HG03521 (cell line): ENCODE results near the gene AIF1.

Experiments
- ATAC-seq: cut with Tn5 transposase; IDR thresholded peaks from one replicate; pipeline ENCODE4 v1.9.1; 2021; ENCODE audit warnings: mild to moderate bottlenecking, moderate library complexity; ENCODE audit not compliant: unreplicated experiment

The AIF1 gene

DNA sequence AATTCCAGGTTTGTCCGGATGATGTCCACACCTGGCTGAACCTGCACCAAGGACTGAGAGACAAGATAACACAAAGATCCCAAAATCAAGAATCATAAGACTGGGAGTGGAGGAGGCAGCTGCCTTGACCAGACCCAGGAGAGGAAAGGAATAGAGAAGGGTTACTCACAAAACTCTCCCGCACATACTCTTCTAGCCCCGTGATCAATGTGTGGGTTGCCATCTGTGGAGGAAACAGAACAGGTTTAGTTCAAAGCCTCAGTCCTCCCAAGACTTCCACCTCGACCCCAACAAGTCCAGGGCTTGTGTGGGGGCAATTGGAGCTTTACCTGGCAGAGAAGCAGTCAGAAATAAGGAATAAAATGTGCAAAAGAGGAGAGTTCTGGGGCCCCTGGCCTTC is 26.3 kb downstream of the AIF1 start:
- no peak for ATAC-seq

DNA sequence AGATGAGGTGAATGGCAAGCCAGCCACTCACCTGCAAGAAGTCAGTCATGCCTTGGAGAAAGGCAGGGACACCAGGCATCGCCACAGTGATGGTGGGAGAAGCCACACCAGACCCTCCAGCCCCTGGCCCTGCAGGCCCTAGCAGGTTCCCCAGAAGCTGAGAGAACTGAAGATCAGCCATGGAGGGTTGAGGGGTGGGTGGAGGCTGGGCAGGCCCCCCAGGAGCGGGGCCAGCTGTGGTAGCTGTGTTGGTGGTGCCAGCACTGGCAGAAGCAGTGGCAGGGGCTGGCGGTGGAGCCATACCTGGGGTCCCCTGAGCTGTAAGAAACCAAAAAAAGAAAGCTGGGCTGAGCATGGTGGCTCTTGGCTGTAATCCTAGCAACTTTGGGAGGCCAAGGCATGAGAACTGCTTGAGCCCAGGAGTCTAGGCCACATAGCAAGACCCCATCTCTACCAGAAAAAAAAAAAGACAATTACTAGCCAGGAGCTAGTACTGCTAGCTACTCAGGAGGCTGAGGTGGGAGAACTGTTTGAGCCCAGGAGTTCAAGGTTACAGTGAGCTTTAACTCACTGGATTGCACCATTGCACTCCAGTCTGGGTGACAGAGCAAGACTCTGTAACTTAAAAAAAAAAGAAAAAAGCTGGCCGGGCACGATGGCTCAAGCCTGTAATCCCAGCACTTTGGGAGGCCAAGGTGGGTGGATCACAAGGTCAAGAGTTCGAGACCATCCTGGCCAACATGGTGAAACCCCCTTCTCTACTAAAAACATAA is 27.9 kb downstream of the AIF1 start:
- ATAC-seq, result no peak

DNA sequence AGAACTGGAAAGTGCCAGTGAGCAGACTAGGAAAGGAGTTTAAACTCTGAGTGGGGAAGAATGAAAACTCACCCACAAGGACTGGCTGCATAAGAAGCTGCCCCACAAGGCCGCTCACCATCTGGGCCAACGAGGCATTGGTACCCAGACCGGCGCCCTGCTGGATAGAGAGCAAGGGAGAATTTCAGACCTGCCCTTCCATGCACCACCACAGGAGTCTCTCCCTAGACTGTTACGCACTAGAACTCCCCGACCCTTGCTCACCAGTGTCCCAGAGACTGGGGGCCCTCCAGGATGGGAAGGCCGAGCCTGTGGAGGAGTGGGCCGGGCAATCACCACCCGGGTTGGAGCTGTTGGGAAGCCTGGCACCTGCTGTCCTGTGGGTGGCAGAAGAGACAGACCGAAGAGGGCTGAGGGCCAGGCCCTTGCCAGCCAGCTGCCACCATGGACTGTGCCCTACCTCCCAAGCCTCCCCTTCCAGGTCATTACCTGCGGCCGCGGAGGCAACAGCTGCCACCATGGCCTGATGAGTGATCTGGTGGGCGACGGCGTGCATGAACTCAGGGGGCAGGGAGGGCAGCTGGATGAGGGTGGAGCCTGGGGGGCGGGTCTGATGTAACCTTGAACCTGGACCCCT is 28.9 kb downstream of the AIF1 start:
- no peak for ATAC-seq

DNA sequence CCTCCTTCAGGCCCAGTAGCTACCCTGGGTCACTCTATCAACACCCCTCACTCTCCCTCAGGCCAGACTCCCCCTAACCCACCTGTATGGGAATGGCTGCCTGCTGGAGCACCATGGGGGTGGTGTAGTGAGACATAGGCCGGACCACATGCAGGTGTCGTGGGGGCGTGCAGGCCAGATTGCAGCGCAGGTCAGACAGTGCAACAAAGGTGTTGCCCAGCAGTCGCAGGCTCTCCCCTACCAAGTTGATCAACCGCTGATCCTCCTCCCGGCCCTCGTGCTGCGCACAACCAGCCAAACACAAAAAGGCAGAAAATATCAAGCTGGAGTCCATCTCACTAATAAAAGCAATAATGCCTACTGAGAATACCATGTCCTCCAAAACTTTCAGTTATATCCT is 30.3 kb downstream of the AIF1 start:
- ATAC-seq, result no peak

DNA sequence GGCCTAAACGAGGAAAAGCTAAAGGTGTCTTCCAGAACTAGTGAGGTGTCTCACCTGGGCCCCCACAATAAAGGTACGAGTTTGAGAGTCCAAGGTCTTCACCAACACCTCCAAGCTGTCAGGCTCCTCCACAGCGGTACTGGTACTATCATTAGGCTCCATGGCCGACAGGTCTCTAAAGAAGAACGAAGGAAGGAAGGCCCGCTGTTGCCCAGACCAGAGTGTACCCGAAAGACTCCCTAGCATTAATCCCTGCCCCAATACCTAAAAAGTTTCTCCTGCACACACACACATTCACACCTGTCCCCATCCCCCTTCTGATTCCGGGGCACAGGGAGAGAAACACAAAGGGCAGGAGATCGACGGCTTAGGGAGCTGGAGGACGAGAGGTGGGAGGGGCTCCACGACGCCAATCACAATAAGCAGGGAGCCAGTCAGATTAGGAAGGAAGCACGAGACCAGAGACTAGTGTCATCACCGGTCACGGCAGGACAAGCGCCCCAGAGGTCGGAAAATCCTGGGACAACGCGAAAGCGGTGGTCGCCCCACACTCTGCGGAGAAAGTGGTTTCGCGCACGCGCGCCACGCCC is 36.7 kb downstream of the AIF1 start:
- ATAC-seq, result peak; percentile 8

DNA sequence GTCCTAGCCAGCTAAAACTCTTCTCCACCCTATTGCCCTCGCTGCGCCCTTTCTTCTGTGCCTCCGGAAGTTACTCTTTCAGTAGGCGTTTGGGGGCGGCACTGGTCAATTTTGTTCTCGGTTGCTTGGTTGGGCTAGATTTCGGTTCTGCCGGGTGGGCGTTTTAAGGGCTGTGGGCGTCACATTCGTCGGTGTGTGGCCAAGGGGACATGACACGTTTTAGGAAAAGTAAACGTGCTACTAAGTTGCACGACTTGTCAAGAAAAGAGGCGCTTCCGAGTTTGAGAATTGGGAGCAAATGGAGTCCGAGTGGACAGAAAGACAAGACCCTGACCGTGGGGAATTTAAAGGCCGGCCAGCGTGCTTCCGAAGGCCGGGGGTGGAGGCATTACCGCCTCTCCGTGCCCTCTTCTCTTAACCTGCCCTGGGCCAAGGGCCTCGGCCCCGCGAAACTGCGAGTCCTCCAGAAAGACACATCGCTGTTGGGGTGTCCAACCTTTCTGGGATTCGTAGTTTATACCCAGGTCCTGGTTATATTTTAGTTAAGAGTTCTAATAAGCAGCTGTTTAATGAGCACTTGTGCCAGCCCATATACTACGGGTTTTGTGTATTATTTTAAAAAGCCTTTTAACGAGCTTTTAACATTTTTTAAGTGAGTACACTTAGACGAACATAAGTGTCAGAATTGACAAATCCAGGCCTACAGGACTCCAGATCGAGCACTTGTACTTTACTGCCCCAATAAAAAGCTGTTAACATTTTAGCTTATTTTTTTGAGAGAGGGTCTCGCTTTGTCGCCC is 38.1 kb downstream of the AIF1 start:
- ATAC-seq, result peak; percentile 51

DNA sequence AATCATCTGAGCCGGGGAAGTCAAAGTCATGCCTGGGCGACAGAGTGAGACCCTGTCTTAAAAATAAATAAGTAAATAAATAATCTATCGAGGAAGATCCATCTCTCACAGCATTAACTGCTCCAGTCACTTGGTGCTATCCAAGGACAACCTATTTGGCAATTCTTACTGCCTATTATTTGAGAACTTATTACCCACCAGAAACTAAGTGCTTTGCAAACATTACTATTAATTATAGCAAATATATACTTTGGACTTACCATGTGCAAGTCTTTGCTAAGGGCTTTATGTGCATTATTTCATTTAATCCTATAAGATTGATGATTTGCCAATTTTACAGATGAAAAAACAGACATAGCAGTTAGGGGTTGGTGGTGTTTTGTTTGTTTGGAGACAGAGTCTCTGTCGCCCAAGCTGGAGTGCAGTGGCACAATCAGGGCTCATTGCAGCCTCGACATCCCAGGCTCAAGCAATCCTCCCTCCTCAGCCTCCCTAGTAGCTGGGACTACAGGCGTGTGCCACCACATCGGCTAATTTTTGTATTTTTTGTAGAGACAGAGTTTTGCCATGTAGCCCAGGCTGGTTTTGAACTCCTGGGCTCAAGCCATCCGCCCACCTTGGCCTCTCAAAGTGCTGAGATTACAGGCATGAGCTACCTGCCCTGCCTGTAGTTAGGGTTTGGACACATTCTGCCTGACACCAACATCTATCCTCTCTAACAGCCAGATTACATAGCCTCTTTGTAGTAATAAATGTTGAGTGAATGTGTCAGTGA is 39.7 kb downstream of the AIF1 start:
- no peak for ATAC-seq

DNA sequence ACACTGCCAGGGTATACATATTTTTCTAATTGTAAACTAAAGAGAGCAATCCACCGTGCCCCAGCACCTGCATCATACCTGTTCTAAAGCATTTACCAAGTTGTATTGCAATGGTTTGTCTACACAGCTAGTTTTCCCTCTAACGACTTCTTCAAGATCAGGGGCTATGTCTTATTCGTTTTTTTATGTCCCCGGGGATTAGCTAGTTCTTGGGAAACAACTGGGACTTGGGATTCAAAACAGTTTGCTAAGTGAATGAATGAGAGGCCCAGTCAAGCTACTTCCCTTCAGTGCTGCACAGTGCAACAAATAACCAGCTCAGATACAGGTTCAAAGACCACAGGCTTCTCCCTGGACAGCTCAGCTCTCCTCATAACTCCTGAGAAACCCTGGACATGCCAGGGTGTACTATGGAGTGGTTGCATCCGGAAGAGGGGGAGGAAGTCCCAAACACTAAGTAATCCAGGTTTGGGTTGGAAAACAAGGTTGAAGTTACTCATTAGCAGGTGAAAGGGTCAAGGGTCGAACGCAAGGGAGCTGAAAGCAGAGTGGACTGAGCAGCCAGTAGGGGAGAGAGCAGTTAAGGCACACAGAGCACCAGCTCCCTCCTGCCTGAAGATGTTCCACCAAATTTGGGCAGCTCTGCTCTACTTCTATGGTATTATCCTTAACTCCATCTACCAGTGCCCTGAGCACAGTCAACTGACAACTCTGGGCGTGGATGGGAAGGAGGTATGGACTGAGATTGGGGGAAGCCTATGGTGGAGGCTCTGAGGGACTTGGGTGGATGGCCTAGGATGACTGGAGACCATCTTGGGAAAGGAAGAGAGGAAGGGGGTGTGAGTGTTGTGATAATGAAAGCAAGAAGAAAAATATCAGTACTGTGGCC is 40.6 kb downstream of the AIF1 start, which contains the start of gene APOM:
TSS of gene APOM (plus strand) at position 546 of the 889 bp plus-strand sequence. CDS start at position 619, 73 bp downstream.
- ATAC-seq, result no peak

DNA sequence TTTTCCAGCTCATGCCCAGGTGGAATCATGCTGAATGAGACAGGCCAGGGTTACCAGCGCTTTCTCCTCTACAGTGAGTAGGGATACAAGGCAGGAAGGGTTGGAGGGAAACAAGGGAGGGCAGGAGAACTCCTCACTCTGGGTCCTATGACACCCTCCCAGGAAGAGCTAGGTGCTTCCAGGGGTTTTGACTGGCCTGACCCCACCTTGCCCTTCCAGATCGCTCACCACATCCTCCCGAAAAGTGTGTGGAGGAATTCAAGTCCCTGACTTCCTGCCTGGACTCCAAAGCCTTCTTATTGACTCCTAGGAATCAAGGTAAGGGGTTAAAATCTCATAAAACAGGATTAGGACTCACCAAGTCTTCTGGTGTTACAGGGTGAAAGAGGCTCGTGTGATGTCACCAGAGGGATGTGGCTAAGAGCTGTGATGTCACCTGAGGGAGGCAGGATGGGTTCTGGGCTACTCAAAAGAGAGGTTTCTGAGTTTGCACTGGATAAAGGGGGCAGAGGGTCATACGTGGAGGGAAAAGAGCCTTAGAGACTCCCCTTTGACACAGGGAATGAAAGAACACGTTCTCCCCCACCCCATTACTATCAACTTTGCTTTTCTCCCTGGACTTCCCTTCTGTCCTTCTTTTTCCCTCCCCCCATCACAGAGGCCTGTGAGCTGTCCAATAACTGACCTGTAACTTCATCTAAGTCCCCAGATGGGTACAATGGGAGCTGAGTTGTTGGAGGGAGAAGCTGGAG is 42.5 kb downstream of the AIF1 start:
- ATAC-seq, result no peak

DNA sequence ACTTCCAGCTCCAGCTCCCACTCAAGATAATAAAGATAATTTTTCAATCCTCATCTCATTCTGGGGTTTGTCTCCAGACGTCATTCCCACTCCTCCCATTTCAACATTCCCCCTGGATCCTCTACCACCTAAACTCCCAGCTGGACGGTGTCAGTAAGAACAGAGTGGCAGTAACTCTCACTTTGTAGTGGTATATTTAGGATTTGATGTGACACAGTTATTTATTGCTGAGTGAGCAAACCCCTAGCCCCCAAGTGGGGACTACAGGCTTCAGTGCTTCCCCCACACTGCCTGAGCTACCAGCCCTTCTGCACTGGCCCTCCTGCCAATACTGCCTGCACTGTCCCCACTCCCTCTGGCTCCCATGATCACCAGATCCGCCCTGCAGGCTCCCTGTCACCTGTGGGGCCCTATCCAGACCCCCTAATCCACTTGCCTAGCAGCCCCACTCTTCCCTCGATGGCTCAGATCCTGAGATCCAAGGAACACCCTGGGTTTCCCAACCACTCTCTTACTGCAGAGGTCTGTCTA is 43.2 kb downstream of the AIF1 start:
- ATAC-seq, result no peak

DNA sequence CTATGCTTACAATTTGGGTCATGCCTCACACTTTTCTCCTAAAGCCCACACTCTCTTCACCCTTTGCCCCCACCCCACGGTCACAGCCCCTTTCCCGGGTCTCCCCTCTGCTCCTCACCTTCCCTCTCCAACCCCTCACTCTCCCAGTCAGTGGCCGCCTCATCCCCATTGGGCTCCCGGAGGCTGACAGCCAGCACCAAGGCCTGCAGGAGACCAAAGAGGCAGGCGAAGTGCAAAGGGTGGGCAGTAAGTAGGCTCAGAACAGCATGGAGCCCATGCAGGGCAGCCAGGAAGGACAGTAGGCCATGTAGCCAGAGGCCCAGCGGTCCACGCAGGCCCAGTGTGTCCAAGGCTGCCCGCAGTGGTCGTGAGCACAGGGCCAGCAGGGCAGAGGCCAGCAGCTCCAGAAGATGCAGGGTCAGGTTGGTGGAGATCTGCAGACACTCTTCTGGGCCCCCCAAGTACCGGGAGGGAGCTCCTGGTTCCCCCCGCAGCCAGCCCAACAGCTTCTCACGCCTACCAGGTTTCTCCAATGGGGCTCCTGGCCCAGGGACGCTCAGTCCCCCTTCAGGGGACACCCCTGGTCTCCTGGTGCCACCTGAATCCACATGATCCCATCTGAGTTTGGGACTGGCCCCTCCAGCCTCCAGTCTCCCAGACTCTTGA is 44.1 kb downstream of the AIF1 start:
- ATAC-seq, result no peak

DNA sequence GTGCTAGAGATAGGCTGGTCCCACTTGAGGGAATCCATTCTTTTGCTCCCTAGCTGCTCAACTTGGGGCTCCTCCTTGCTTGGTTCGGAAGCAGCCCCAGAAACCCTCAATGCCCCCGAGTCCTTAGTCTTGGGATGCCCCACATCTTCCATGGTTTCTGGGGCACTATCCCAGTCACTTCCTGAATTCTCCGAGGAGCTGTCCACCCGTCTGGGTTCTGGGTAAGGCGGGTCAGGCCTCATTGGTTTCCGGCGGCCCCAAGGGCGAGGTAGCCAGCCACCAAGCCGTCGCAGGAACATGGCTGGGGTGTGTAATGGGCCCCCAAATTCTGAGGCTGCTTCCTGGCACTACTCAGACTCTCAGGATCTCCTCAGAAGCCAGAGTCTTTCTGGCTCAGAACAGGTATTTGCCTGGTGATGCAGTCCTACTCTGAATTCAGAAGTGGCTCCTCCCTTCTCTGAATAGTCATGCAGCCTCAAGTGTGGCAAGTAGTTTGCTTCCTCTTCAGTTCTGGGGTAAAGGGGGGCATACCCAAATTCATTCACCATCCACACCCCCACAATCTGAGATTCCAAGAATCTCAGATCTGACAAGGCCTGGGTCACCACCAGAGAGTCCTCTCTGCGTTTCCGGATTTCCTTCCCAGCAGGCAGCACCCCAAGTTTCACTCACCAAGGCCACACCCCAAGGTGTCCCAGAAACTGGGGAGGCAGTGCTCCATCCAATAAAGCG is 44.8 kb downstream of the AIF1 start:
- no peak for ATAC-seq

DNA sequence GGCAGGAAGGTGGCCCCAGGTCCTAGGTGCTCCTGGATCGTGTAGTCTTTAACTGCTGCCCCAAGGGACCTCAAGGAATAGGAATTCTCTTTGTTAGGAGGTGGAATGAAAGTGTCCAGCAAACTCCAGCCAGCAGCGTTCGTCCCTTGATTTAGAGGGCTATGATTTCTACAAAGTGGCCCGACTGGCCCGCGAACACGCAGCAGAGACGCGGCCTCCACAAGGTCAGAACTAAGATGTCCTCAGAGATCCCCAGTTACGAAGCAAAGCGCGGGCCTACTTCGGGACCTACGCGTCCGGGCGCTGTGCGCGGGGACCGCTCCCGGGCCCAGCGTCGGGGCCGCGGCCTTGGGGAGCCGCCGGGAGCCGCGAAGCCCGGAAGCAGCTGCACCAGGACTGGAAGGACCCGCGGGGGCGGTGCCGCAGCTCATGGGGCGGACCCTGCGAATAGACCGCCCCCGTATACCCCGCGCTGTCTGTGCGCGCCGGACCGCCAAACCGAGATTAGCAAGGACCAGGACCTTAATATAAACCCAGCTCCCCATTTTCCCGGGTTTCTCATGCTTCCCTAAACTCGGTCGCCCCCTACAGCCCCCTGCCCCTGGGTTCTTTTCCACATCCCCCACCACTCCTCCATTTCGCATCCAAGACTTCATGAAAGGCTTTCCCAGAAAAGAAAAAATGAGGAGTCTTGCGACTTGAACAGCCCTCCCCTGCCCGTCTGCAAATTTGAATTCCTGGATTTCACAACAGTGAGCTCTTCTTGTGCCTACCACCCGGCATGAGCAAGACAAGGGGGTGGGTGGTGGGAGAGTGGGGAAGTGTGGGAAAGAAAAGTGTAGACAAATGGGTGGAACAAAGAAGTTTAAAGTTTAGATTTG is 45.6 kb downstream of the AIF1 start, which contains the start of gene C6orf47:
TSS of gene C6orf47 (minus strand) at position 398 of the 881 bp plus-strand sequence. CDS start 831 bp downstream, outside the sequence.
- peak; percentile 38 for ATAC-seq

DNA sequence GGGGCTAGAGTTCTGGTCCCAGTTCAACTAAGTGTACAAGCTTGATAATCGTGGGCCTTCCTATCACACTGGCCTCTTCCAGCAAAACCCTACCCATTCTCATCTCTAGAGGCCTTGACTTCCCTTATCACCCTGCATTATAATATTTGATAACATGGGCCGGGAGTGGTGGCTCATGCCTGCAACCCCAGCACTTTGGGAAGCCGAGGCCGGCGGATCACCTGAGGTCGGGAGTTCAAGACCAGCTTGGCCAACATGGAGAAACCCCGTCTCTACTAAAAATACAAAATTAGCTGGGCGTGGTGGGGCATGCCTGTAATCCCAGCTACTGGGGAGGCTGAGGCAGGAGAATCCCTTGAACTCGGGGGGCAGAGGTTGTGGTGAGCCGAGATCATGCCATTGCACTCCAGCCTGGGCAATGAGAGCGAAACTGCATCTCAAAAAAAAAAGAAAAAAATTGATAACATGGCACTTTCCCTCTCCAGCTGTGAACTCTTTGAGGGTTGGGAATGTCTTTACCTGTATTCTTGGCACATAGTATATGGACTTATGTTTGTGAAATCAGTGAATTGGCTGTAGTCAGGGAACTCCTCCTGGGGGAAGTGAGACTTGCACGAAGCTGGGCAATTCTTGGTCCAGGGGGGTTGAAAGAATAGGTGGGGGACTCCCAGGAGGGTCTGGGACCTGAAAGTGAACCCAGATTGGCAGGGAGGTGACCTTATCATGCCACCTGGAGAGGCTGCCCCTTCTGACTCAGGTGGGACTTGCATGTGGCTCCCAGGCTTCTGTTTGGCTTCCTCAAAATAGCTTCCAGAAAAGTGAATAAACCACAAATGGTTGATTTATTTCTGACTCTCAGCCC is 46.5 kb downstream of the AIF1 start:
- no peak for ATAC-seq

DNA sequence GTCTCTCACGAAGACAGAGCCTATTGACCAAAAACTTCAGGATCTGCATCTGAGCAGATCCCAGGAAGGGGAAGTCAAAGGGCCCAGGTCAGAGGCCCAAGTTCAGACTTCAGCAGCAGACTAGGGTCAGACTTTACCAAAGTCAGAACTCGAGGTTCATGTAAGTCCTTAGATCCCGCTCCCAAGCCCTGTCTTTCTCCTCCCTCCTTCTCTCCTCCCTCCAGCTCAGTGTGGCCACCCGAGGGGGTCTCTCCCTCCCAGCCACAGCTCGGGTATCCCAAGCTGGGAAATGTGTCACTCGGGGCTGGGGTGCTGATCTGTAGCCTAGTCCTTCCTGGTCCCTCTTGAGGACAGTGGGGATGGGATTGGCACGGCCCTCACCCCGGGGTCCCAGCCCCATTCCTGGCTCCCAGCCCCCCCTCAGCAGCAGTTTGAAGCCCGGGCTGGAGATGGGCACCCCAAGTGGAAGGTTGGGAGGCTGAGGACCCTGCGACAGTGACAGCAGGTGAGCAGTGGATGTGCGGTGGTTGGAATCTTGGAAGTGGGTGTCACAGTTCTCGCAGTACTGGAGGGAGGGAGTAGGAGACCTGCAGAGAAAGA is 47.2 kb downstream of the AIF1 start:
- ATAC-seq, result no peak
